Neural progenitor cell (in vitro differentiated cells): Measurements from ENCODE around the gene TLX1. TPM values are rescaled to one million over a fixed set of nuclear protein-coding genes. Genes with fewer than 3 reads are reported as not detected.

Experiments used
- DNase-seq: peaks from one replicate; pipeline ENCODE4 v3.0.0-alpha.2; 2016; ENCODE audit warnings: low spot score
- H2AFZ ChIP-seq: fragments of 200-600 bp; sonication (generic); replicated peaks from 2 replicates; pipeline ENCODE4 v1.6.1; 2016; ENCODE audit warnings: antibody characterized with exemption
- H3F3A ChIP-seq: fragments of 200-600 bp; sonication (generic); 2 replicates; pipeline ENCODE4 v1.6.1; 2016; ENCODE audit warnings: antibody characterized with exemption, low read depth
- H3K27ac ChIP-seq: fragments of 200-600 bp; sonication (generic); 2 replicates; pipeline ENCODE4 v1.5.1; 2016; ENCODE audit warnings: mild to moderate bottlenecking
- H3K27me3 ChIP-seq: fragments of 200-600 bp; sonication (generic); 2 replicates; pipeline ENCODE4 v1.6.1; 2016; ENCODE audit warnings: mild to moderate bottlenecking, moderate library complexity
- H3K36me3 ChIP-seq: fragments of 200-600 bp; sonication (generic); 2 replicates; pipeline ENCODE4 v1.5.1; 2016
- H3K4me1 ChIP-seq: fragments of 200-600 bp; sonication (generic); 2 replicates; pipeline ENCODE4 v1.6.1; 2016; ENCODE audit warnings: mixed run types
- H3K4me2 ChIP-seq: fragments of 200-600 bp; sonication (generic); 2 replicates; pipeline ENCODE4 v1.6.1; 2016
- H3K4me3 ChIP-seq: fragments of 200-600 bp; sonication (generic); 2 replicates; pipeline ENCODE4 v1.5.1; 2016
- H3K79me2 ChIP-seq: fragments of 200-600 bp; sonication (generic); 2 replicates; pipeline ENCODE4 v1.6.1; 2016; ENCODE audit warnings: low read depth
- H3K9ac ChIP-seq: fragments of 200-600 bp; sonication (generic); 2 replicates; pipeline ENCODE4 v1.6.1; 2016
- H3K9me3 ChIP-seq: fragments of 200-600 bp; sonication (generic); 2 replicates; pipeline ENCODE4 v1.5.1; 2016; ENCODE audit warnings: low read depth
- H4K20me1 ChIP-seq: fragments of 200-600 bp; sonication (generic); 2 replicates; pipeline ENCODE4 v1.6.1; 2016; ENCODE audit warnings: low read depth
- H3K27ac Mint-ChIP-seq: 3 replicates; pipeline ENCODE4 v1.8.0; 2021; ENCODE audit warnings: mixed read lengths
- H3K27me3 Mint-ChIP-seq: 2 replicates; pipeline ENCODE4 v1.8.0; 2022; ENCODE audit warnings: low read depth, mild to moderate bottlenecking, inconsistent platforms, moderate library complexity, mixed read lengths; ENCODE audit not compliant: insufficient read depth
- H3K36me3 Mint-ChIP-seq: 3 replicates; pipeline ENCODE4 v1.8.0; 2021; ENCODE audit warnings: mixed read lengths
- H3K4me1 Mint-ChIP-seq: 3 replicates; pipeline ENCODE4 v1.8.0; 2021; ENCODE audit warnings: mixed read lengths
- H3K4me3 Mint-ChIP-seq: 3 replicates; pipeline ENCODE4 v1.8.0; 2021; ENCODE audit warnings: mild to moderate bottlenecking, moderate library complexity, mixed read lengths
- H3K9me3 Mint-ChIP-seq: 3 replicates; pipeline ENCODE4 v1.8.0; 2020; ENCODE audit warnings: mixed read lengths
- EZH2 ChIP-seq: fragments of 200-600 bp; sonication (generic); IDR thresholded peaks from 2 replicates; pipeline ENCODE4 v1.6.1; 2017; ENCODE audit warnings: antibody characterized with exemption, mild to moderate bottlenecking, moderate library complexity
- EZH2phosphoT487 ChIP-seq: fragments of 200-600 bp; sonication (generic); IDR thresholded peaks from 2 replicates; pipeline ENCODE4 v1.6.1; 2017; ENCODE audit warnings: antibody characterized with exemption
- total RNA-seq: library from RNA; depleted of rRNA; stranded (reverse); fragments of >200 nt; gene quantifications from 2 replicates; pipeline ENCODE4 v1.2.3, GENCODE V29; 2015; ENCODE audit warnings: low replicate concordance
- TF ChIP-seq, protein P1 (sequence below): fragments of 200-600 bp; sonication (generic); IDR thresholded peaks from 2 replicates; pipeline ENCODE4 v1.5.1; 2017; ENCODE audit warnings: antibody characterized with exemption, mild to moderate bottlenecking

The TLX1 gene
- total RNA-seq = not detected in 2 replicates

DNA sequence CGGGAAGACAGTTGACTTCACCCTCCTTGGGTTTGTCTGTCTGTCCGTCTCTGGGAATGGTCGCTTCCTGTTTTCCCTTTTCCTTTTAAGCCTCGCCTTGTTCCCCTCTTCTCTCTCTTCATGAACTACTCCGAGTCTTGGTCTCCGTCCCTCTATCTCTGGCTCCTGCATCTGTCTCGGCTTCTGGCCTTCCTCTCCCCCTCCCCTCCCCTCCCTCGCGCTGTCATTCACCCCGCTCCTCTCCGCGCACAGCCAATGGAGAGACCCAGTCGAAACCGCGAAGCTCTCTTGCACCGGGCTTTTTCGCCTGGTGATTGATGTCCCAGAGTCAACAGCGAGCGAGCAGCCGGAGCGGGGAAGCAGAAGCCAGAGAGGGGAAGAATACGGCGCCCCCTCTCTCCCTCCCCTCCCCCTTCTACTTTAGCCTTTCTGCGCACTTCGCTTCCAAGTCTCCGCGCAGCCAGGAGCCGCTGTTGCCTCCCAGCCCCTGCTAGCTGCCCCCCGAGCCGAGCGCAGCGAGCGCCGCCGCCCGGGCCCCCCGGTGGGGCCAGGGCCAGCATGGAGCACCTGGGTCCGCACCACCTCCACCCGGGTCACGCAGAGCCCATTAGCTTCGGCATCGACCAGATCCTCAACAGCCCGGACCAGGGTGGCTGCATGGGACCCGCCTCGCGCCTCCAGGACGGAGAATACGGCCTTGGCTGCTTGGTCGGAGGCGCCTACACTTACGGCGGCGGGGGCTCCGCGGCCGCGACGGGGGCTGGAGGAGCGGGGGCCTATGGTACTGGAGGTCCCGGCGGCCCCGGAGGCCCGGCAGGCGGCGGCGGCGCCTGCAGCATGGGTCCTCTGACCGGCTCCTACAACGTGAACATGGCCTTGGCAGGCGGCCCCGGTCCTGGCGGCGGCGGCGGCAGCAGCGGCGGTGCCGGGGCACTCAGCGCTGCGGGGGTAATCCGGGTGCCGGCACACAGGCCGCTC lies at the start of gene TLX1:
Gene TLX1, plus strand, starts transcription at position 317 of the 978 bp plus-strand sequence. Its CDS starts 242 bp downstream, at position 559.
- Histone ChIP-seq H4K20me1 (peaks cover 95% of the 10 kb centered on the region), H3K79me2 (no peaks in the 10 kb centered on the region), H3K4me3 (peak within 1 kb of the TSS; percentile 33), H2AFZ (no peak within 1 kb of the TSS), H3K4me2 (peak within 1 kb of the TSS; percentile 67), H3K9ac (no peak within 1 kb of the TSS), H3K9me3 (no peaks in the 10 kb centered on the region), H3K36me3 (no peaks in the 10 kb centered on the region), H3K27me3 (peaks cover 100% of the 10 kb centered on the region), H3K27ac (no peak within 1 kb of the TSS), H3K4me1 (peaks cover 20% of the 10 kb centered on the region), H3F3A (peaks cover 23% of the 10 kb centered on the region)
- H3K4me1 Mint-ChIP-seq = peaks cover 20% of the 10 kb centered on the region
- no peak within 1 kb of the TSS for H3K27ac Mint-ChIP-seq
- peak within 1 kb of the TSS; percentile 73 for H3K4me3 Mint-ChIP-seq
- TF ChIP-seq EZH2 (peak; percentile 97), EZH2phosphoT487 (peak; percentile 98)
- TF ChIP-seq, protein P1, sequence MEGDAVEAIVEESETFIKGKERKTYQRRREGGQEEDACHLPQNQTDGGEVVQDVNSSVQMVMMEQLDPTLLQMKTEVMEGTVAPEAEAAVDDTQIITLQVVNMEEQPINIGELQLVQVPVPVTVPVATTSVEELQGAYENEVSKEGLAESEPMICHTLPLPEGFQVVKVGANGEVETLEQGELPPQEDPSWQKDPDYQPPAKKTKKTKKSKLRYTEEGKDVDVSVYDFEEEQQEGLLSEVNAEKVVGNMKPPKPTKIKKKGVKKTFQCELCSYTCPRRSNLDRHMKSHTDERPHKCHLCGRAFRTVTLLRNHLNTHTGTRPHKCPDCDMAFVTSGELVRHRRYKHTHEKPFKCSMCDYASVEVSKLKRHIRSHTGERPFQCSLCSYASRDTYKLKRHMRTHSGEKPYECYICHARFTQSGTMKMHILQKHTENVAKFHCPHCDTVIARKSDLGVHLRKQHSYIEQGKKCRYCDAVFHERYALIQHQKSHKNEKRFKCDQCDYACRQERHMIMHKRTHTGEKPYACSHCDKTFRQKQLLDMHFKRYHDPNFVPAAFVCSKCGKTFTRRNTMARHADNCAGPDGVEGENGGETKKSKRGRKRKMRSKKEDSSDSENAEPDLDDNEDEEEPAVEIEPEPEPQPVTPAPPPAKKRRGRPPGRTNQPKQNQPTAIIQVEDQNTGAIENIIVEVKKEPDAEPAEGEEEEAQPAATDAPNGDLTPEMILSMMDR = no peak
- H3K27me3 Mint-ChIP-seq = peaks cover 87% of the 10 kb centered on the region
- DNase-seq = peak; percentile 82
- no peaks in the 10 kb centered on the region for H3K36me3 Mint-ChIP-seq
- H3K9me3 Mint-ChIP-seq = peaks cover 8% of the 10 kb centered on the region

DNA sequence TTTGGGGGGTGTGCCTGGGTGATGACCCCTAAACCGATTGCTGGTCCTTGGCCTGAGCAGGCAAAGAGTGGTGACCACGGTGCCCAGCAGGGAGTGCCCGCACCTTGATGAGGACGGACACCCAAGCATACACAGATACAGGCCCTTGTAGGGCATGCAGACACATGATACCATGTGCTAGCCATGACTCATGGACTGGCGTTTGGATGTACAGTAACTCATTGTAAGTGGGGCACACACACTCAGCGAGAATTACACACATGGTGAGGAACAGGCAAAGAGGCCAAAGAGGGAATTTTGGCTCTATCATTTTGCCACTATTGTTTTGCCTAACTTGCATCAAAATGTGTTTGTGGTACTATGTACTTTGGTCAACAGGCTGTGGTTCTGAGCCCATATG lies 45.3 kb upstream of the TLX1 start:
- no peaks in the 10 kb centered on the region for H3K36me3 ChIP-seq
- no peaks in the 10 kb centered on the region for H3K4me1 Mint-ChIP-seq
- no peak for DNase-seq
- H2AFZ ChIP-seq = no peak overlapping the region
- H3K4me3 Mint-ChIP-seq = no peak overlapping the region
- no peaks in the 10 kb centered on the region for H3K36me3 Mint-ChIP-seq
- H3K27me3 Mint-ChIP-seq = peaks cover 30% of the 10 kb centered on the region
- no peaks in the 10 kb centered on the region for H3K4me1 ChIP-seq
- no peaks in the 10 kb centered on the region for H3F3A ChIP-seq
- H3K4me2 ChIP-seq = no peak overlapping the region
- peaks cover 100% of the 10 kb centered on the region for H3K27me3 ChIP-seq
- no peaks in the 10 kb centered on the region for H3K79me2 ChIP-seq
- H3K4me3 ChIP-seq = no peak overlapping the region
- no peak overlapping the region for H3K9ac ChIP-seq
- H3K9me3 ChIP-seq = no peaks in the 10 kb centered on the region
- H4K20me1 ChIP-seq = peaks cover 3% of the 10 kb centered on the region
- TF ChIP-seq EZH2 (no peak), EZH2phosphoT487 (no peak)
- TF ChIP-seq, protein P1 = no peak
- no peaks in the 10 kb centered on the region for H3K9me3 Mint-ChIP-seq
- no peak overlapping the region for H3K27ac Mint-ChIP-seq
- no peak overlapping the region for H3K27ac ChIP-seq

DNA sequence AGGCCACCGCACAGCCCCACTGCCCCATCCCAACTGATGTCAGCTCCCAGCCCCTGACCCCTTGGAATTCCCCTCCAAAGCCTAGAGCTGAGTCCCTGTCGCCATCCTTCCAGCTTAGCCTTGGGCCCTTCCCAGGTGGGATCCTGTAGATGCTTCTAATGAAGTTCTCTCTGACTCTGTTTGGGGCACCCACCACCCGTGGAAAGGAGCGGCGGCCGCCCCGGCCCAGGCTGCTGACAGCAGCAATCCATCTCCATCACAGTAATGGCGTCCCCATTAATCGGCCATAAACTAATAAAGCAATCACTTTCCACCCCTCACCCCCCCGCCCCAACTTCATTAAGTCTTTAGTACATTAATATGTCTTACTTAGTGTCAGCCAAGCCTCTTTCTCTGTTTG lies 43.7 kb upstream of the TLX1 start:
- H3K27me3 ChIP-seq = peaks cover 100% of the 10 kb centered on the region
- Mint-ChIP-seq H3K27ac (no peak overlapping the region), H3K27me3 (peaks cover 32% of the 10 kb centered on the region)

More for the DNA sequence above, 43.7 kb upstream of the TLX1 start:
- Histone ChIP-seq H2AFZ (no peak overlapping the region), H3K27ac (no peak overlapping the region), H3K9ac (no peak overlapping the region), H3K4me2 (no peak overlapping the region), H4K20me1 (no peaks in the 10 kb centered on the region), H3K4me3 (no peak overlapping the region), H3K79me2 (no peaks in the 10 kb centered on the region), H3K36me3 (no peaks in the 10 kb centered on the region), H3K4me1 (no peaks in the 10 kb centered on the region), H3K9me3 (no peaks in the 10 kb centered on the region), H3F3A (no peaks in the 10 kb centered on the region)
- no peaks in the 10 kb centered on the region for H3K9me3 Mint-ChIP-seq
- no peaks in the 10 kb centered on the region for H3K4me1 Mint-ChIP-seq
- no peak overlapping the region for H3K4me3 Mint-ChIP-seq
- DNase-seq = no peak
- H3K36me3 Mint-ChIP-seq = no peaks in the 10 kb centered on the region
- TF ChIP-seq EZH2phosphoT487 (no peak), EZH2 (no peak)
- TF ChIP-seq, protein P1 = no peak
